HL-60/S4 treated with phorbol 12-myristate 13-acetate at 8.2 ng/mL for 4 days and 3 days (cell line): ENCODE data around the gene MCCD1.

Experiments
- in situ Hi-C: fragments of 300-500 bp; cut with MboI; formaldehyde crosslinking; loops from 2 replicates; pipeline ENCODE4 v1.15.0; 2022; ENCODE audit warnings: low sequenced_read_pairs

MCCD1 gene

GRCh38 chr6:31568537-31568961, 39.8 kb downstream of the MCCD1 start:
- in situ Hi-C loops = no loop called here

- in situ Hi-C loops = no loop called here
Measured at GRCh38 chr6:31569861-31570536, 41.2 kb downstream of the MCCD1 start.

- in situ Hi-C loops = no loop called here
Measured at GRCh38 chr6:31572041-31572911, 43.5 kb downstream of the MCCD1 start, which contains the start of gene LTA. Gene LTA, plus strand, starts transcription at chr6:31572289. Its CDS starts 454 bp downstream, at chr6:31572743.

GRCh38 chr6:31573239-31574105, 44.7 kb downstream of the MCCD1 start:
- in situ Hi-C loops = no loop called here

- in situ Hi-C loops = no loop called here
Measured at GRCh38 chr6:31574106-31575061, 45.6 kb downstream of the MCCD1 start.

GRCh38 chr6:31575335-31575901, 46.7 kb downstream of the MCCD1 start, which contains the start of gene TNF:
Gene TNF, plus strand, starts transcription at chr6:31575565. Its CDS starts 177 bp downstream, at chr6:31575742.
- in situ Hi-C loops = no loop called here

GRCh38 chr6:31575952-31576685, 47.4 kb downstream of the MCCD1 start:
- in situ Hi-C loops = no loop called here

- in situ Hi-C loops = no loop called here
Measured at GRCh38 chr6:31576897-31577578, 48.3 kb downstream of the MCCD1 start.

GRCh38 chr6:31577579-31577966, 48.8 kb downstream of the MCCD1 start:
- in situ Hi-C loops = no loop called here

GRCh38 chr6:31578184-31579118, 49.7 kb downstream of the MCCD1 start:
- in situ Hi-C loops = no loop called here

- in situ Hi-C loops = no loop called here
Measured at GRCh38 chr6:31579119-31579505, 50.4 kb downstream of the MCCD1 start.
